Hypothalamus (tissue), 51 donors: ENCODE data around the gene ADH4.
"Not testable (repeated sequence)": the region's sequence is repeated elsewhere in the genome, so short reads cannot be mapped to it uniquely, and the experiment has no call there.

Experiments used
- DNase-seq, 51 donors: peaks; one replicate each; lab custom pipeline; 2025; lab: John Stamatoyannopoulos, UW

Gene ADH4

DNA sequence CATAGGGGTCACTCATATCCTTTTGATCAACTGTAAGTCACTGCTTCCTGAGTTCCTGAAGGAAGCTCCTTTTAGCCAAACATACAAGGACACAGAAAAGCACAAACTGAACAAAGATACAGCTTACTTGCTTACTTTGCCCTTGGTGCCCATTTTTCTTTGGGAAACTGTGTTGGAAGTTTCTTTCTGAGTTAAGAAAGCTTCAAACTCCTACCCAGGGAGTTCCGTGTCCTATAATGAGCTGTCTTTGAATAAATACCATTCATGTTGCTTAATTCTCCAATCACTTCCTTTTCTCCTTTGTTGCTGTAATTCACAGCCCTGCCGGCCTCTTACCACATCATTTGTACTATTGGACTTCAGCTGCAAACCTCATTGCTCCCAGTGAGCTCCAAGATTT is at the start of gene ADH4:
Gene ADH4 (minus strand): TSS at position 228 of the 400 bp plus-strand sequence. CDS start 75 bp downstream, at position 153.
- no peak for DNase-seq

GRCh38 chr4:99190336-99190735 is 46.2 kb upstream of the ADH4 start:
- no peak for DNase-seq

DNA sequence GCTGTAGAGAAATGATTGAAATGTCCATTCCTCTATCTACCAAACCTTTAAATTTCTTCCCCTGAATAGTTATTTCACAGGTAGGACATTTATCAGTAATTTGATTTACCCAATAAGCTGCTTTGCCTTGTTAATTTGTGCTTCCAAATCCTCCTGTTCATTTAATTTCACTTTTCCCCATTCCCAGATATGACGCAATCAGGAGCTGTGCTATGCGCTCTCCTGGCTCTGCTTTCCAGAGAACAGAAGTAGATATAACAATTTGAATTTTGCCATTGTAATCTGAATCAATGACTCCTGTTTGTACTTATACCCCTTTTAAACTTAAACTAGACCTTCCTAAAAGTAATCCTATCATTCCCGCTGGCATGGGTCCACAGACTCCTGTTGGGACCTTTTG is 45.8 kb upstream of the ADH4 start:
- not testable (repeated sequence) for DNase-seq

- no peak for DNase-seq
These were observed 41.9 kb upstream of the ADH4 start for GRCh38 chr4:99186029-99186428.

DNA sequence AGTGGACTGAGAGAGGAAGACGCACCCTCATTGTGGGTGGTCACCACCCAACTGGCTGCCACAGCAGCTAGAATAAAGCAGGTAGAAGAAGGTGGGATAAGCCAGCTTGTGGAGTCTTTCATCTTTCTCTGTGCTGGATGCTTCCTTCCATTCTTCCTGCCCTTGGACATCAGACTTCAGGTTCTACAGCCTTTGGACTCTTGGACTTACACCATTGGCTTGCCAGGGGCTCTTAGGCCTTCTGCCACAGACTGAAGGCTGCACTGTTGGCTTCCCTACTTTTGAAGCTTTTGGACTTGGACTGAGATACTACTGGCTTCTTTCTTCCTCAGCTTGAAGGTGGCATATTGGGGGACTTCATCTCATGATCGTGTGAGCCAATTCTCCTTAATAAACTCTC is 41.5 kb upstream of the ADH4 start:
- no peak for DNase-seq

DNA sequence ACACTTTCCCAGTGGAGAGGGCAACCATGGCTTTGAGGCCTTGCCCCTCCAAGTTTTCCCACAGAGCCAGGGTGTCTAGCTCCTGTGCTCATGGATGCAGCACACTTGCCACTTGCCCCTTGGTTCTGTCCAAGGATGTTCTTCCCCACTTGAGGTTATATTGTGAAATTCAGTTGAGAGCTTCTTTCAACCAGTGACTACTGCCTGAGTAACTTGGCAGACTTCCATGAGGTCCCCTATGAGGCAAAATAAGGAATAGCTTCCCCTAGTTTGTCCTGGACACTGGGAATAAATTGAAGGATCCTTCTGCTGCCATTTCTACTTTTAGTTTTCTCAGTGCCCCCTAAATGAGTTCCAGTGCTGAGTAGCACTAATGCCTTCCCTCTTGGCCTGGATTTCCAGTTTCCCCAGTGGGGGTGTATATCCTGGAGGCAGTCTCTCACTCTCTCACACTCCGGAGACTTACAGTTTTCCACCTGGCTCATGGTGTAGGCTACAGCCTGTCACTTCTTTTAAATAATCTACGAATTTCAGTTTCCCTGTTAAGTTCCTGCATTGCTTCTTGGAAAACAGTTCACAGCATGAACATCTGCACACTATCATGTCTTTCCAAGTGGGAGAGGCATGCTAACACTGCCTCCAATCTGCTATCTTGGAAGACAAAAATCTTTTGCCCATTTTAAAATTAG is 36.4 kb upstream of the ADH4 start:
- no peak for DNase-seq

GRCh38 chr4:99179626-99180025 is 35.5 kb upstream of the ADH4 start:
- no peak for DNase-seq

- DNase-seq = no peak
These were observed 35.1 kb upstream of the ADH4 start for GRCh38 chr4:99179178-99179577.

DNA sequence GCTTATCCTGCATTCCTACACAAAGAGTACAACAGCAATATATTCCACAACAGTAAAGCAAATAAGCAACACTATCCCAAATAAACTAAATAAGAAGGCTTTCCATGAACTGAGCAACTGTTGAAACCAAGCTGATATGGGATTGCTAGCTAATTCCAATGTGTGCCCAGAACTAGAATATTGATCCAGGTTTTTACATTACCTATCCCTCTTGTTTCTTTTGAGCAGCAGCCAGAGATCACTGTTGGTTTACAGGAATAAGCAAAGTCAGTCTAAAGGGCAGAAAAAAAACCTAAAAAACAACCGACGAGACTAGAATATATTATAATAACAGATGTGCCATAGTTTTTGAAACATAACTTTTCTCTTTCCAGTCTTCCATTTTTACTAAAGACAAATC is 22.4 kb upstream of the ADH4 start:
- DNase-seq = no peak

DNA sequence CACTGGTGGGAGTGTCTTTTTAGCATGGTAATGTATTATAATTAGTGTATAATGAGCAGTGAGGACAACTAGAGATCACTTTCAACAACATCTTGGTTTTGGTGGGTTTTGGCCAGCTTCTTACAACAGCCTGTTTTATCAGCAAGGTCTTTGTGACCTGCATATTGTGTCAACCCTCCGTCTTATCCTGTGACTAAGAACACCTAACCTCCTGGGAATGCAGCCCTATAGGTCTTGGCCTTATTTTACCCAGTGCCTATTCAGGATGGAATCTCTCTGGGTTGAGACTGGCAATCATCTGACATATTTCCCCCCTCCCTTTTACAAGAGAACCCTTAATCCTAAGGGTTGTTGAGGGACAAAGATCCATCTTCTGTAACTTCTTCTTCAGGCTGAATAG is 21.9 kb upstream of the ADH4 start:
- no peak for DNase-seq

GRCh38 chr4:99161373-99162099 is 17.4 kb upstream of the ADH4 start:
- DNase-seq = no peak

GRCh38 chr4:99159699-99160098 is 15.6 kb upstream of the ADH4 start:
- no peak for DNase-seq

GRCh38 chr4:99157478-99157935 is 13.4 kb upstream of the ADH4 start:
- DNase-seq = no peak

GRCh38 chr4:99156992-99157391 is 12.9 kb upstream of the ADH4 start:
- DNase-seq = no peak

GRCh38 chr4:99154658-99155342 is 10.7 kb upstream of the ADH4 start:
- no peak for DNase-seq

DNA sequence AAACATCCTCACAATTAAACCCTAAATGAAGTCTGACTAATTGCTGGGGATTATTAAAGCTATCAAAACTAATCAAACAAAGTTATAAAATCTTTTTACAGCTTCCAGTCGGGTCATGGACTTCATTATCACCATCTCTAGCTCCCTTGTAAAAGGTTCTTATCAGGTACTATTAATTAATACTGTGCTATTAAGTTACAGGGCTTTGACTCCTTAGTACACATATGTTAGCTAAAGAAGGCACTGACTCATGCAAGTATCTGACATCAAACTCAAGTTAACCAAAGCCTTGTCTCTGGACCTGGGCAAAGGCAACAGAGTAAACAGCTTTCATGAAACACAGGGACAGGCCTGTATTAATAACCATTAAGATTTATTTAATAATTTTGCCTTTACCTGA is 7.9 kb upstream of the ADH4 start:
- no peak for DNase-seq

DNA sequence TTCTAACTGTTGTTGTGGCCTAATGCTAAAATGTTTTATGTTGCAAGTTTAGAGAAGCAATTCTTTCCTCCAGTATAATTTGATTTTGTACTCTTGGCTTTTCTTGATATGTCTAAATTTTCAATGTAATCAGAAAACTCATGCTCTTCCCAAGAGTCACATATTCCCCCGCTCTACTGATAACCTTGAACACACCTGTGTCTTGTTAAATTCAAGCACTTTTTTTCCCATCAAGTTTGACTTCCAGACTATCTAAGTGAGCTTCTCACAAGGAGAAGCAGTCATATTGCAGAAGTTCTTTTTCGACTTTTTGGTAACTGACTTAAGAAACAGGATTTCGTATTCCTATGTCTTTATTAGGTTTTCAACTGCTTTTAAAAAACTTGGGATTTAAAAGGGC is 7.4 kb upstream of the ADH4 start:
- no peak for DNase-seq

DNA sequence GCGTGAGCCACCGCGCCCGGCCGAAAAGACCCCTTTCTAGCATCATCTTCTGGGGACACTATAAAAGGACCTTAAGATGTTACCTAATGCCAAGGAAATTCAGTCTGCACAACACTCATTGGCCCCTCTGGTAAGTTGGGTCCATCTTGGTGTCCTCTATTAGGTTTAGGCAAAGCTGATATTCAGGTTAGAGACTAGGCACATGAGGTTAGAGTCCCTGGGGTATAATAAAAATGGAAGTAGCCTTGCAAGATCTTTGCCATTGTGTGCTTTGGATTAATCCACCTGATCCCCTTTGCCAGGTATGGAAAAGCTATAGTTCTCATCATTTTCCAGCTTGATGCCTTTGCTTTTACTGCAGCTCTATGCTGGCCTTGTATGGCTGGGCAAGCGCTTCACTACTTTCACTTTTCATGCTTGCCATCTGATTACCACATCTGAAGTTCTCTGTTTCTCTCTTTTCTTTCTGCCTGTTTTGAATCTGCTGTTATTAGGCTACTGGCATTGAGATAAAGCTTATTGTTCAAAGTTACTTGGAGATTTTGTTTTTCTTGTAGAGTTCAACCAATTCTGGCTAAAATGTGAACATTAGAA is 5.4 kb upstream of the ADH4 start:
- DNase-seq = no peak

DNA sequence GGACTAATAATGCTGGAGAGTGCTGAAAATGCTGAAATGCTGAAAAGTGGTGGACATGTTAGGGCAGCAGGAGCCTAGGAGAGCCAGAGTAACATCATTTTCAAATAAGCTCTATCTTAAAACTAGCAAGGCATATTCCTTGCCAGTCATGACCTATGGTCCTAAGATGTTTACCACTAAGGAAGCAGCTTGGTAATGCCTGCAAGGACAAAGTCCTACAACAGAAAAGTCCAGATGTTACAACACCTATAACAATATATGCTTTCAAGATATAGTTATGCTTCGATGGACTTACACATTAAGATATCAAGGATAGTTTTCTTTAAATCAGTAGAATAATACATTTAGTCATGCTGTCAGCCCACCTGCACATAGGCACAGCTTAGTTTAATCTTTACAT is 4.5 kb upstream of the ADH4 start:
- no peak for DNase-seq

DNA sequence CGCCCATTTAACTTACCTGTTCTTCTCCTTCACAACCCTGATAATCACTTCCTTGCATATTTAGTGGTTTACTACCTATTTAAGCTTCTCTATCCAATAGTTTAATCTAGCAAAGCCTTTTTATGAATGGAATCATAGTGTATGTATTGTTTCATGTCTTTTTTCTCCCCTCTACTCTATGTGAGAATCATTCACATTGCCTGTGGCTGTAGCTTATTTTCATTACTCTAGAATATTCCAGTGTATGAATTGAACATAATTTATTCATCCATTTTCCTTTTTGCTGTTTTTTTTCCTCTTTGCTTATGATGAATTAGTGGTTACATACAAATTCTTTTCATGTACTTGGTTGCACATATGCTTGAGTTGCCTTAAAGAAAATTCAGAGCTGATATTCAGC is 490 bp upstream of the ADH4 start:
- no peak for DNase-seq

DNA sequence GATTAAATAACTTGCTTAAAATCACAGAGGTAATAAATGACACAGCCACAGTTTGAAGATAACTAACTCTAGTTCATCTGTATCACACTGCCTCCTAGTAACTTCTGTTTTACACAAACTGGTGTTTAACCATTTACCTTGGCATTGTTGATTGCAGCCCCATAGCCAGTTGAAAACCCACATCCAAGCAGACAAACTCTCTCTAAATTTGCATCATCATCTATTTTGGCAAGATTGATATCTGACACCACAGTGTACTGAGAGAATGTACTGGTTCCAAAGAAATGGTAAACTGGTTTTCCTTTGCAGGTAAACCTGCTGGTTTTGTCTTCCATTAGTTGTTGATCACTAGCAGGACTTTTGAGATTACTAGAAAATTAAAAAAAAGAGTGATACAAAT is 7.8 kb downstream of the ADH4 start:
- no peak for DNase-seq
